ENCODE measurements around the gene LRCH4. TPM values are rescaled to one million over a fixed set of nuclear protein-coding genes. Genes with fewer than 3 reads are reported as not detected.

LRCH4 gene
- polyA plus RNA-seq, 1 donor (not counting 4 experiments of a cell fraction or from before 2014, with no cell fraction given): 4.9 TPM

DNA sequence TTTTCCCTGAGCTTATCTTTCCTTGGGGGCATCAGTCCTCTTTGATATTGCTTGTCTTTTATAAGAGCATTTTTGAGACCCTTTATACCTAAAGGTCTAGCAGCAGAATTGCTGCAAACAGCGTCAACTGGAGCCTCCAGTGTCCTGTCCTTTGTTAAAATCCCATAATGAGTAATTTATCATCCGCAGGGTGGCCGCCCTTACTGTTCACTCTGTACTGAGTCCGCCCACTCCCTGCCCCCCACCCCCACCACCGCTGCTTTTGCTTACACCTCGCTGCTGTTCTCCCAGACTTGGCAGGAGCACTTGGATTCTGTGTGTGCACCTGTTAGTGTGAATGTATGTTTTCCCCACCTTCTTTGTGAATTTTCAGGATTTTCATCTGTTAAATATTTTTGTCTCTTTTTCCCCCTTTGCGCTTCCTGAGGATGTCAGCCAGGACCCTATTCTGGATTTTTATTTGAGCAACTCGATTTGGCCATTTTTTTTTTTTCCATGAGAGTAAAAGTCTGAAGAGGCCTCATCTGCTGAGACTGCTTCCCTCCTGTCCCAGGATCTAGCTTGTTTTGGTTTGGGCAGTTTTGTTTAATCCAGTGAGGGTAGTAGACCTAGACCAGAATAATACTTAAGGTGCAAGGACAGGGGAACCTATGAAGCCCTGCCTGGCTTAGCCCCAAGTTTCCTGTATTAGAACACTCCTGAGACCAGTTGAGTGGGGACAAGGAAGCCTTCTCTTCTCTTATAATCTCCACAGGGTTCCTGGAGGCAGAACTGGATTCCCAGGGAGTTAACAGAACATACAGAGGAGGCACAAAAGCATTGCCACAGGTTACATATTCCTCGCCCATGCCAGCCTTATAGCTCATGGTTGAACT, 38.8 kb downstream of the LRCH4 start:
- no peaks in the 10 kb centered on the region for H3K27me3 ChIP-seq (ENCODE audit: control insufficient read depth, extremely low read depth, insufficient read depth, low read length)
- H3K4me2 ChIP-seq (ENCODE audit: control insufficient read depth, extremely low read depth, insufficient read depth, low read depth, low read length): no peak overlapping the region
- no peak overlapping the region for H3K4me3 ChIP-seq (ENCODE audit: control insufficient read depth in 2 of 3, extremely low read depth in 1 of 3, insufficient read depth in 2 of 3, low read depth in 1 of 3, low read length in 3 of 3)
- no peak overlapping the region for H3K27ac ChIP-seq (ENCODE audit: control insufficient read depth, insufficient read depth, low read length)
- dilution Hi-C loops (cut with MboI; ENCODE audit: extremely low pct_ligation_motif_present, low sequenced_read_pairs): no loop called here
- H4K20me1 ChIP-seq (ENCODE audit: control insufficient read depth, extremely low read depth, insufficient read depth, low read length): no peaks in the 10 kb centered on the region
- H3K79me2 ChIP-seq (ENCODE audit: control insufficient read depth, insufficient read depth, low read length): no peaks in the 10 kb centered on the region
- H3K9me1 ChIP-seq (ENCODE audit: control insufficient read depth, extremely low read depth, insufficient read depth, low read length): no peaks in the 10 kb centered on the region
- no peaks in the 10 kb centered on the region for H3K9me3 ChIP-seq (ENCODE audit: control insufficient read depth, low read depth, low read length)
- no peak overlapping the region for H3K9ac ChIP-seq (ENCODE audit: control insufficient read depth, extremely low read depth, insufficient read depth, low read length)
- H2AFZ ChIP-seq (ENCODE audit: control insufficient read depth, low read length): no peak overlapping the region
- FAIRE-seq (no peak), DNase-seq (ENCODE audit: low read depth, low spot score) (no peak)
- H3K4me1 ChIP-seq (ENCODE audit: control insufficient read depth, extremely low read depth, insufficient read depth, low read length): peaks cover 17% of the 10 kb centered on the region
- TF ChIP-seq, protein P1, sequence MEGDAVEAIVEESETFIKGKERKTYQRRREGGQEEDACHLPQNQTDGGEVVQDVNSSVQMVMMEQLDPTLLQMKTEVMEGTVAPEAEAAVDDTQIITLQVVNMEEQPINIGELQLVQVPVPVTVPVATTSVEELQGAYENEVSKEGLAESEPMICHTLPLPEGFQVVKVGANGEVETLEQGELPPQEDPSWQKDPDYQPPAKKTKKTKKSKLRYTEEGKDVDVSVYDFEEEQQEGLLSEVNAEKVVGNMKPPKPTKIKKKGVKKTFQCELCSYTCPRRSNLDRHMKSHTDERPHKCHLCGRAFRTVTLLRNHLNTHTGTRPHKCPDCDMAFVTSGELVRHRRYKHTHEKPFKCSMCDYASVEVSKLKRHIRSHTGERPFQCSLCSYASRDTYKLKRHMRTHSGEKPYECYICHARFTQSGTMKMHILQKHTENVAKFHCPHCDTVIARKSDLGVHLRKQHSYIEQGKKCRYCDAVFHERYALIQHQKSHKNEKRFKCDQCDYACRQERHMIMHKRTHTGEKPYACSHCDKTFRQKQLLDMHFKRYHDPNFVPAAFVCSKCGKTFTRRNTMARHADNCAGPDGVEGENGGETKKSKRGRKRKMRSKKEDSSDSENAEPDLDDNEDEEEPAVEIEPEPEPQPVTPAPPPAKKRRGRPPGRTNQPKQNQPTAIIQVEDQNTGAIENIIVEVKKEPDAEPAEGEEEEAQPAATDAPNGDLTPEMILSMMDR (optimal IDR thresholded peaks at IDR 0.05 in 1 of 3, IDR thresholded peaks at IDR 0.05 in 1 of 3, conservative IDR thresholded peaks at IDR 0.05 in 1 of 3; ENCODE audit: extremely low read depth in 1 of 3, insufficient read depth in 2 of 3, low read length in 3 of 3): no peak
- TF ChIP-seq EZH2 (IDR thresholded peaks at IDR 0.05; ENCODE audit: low read length): no peak
- peaks cover 0 to 3% of the 10 kb centered on the region in 2 experiments for H3K36me3 ChIP-seq (ENCODE audit: control insufficient read depth in 2 of 2, extremely low read depth in 1 of 2, insufficient read depth in 2 of 2, low read length in 2 of 2)

DNA sequence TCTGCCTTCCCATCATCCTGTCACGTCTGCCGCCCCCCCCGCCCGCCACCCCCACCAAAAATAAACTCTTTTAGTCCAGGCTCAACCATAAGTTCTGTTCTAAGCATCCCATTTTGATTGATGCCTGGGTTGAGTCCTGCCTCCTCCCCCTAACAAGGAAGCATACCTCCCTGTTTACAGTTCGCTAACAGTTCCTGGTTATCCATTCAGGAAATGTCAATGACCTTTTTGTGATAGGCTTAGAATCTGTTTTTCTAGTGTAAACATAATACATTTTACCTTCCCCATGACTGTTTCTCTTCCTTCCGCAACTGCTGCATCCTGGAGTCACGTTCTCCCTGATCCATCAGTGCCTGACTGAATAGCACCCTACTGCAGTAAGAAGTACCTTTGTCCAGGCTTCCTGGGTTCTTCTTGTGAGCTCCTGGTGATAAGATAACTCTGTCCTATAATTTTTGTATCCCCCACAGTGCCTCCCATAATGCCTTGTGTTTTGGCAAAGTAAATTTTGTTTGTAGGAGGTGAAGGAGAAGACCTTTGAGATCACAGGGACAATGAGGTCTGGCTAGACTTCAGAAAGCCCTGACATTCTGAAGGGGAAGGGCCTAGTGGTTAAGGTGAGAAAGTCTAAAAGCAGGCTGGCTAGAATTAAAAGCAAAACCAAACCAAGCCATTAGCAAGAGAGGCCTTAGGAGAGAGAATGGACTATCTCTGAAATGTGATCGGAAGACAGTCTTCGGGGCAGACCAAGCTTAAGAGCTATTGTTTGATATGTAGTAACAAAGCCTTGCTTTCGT, 39.6 kb downstream of the LRCH4 start:
- Histone ChIP-seq H3K4me1 (ENCODE audit: control insufficient read depth, extremely low read depth, insufficient read depth, low read length) (peaks cover 17% of the 10 kb centered on the region), H3K4me3 (ENCODE audit: control insufficient read depth in 2 of 3, extremely low read depth in 1 of 3, insufficient read depth in 2 of 3, low read depth in 1 of 3, low read length in 3 of 3) (no peak overlapping the region), H4K20me1 (ENCODE audit: control insufficient read depth, extremely low read depth, insufficient read depth, low read length) (no peaks in the 10 kb centered on the region), H3K4me2 (ENCODE audit: control insufficient read depth, extremely low read depth, insufficient read depth, low read depth, low read length) (no peak overlapping the region), H3K9ac (ENCODE audit: control insufficient read depth, extremely low read depth, insufficient read depth, low read length) (peak overlapping the region; percentile 55), H3K27ac (ENCODE audit: control insufficient read depth, insufficient read depth, low read length) (peak overlapping the region; percentile 68), H3K9me1 (ENCODE audit: control insufficient read depth, extremely low read depth, insufficient read depth, low read length) (no peaks in the 10 kb centered on the region), H3K27me3 (ENCODE audit: control insufficient read depth, extremely low read depth, insufficient read depth, low read length) (no peaks in the 10 kb centered on the region), H3K79me2 (ENCODE audit: control insufficient read depth, insufficient read depth, low read length) (no peaks in the 10 kb centered on the region), H3K9me3 (ENCODE audit: control insufficient read depth, low read depth, low read length) (no peaks in the 10 kb centered on the region), H2AFZ (ENCODE audit: control insufficient read depth, low read length) (no peak overlapping the region), H3K36me3 (ENCODE audit: control insufficient read depth in 2 of 2, extremely low read depth in 1 of 2, insufficient read depth in 2 of 2, low read length in 2 of 2) (peaks cover 0 to 3% of the 10 kb centered on the region in 2 experiments)
- TF ChIP-seq, protein P1 (optimal IDR thresholded peaks at IDR 0.05 in 1 of 3, IDR thresholded peaks at IDR 0.05 in 1 of 3, conservative IDR thresholded peaks at IDR 0.05 in 1 of 3; ENCODE audit: extremely low read depth in 1 of 3, insufficient read depth in 2 of 3, low read length in 3 of 3): no peak
- TF ChIP-seq EZH2 (IDR thresholded peaks at IDR 0.05; ENCODE audit: low read length): no peak
- DNase-seq (ENCODE audit: low read depth, low spot score) (no peak), FAIRE-seq (no peak)
- dilution Hi-C loops (cut with MboI; ENCODE audit: extremely low pct_ligation_motif_present, low sequenced_read_pairs): no loop called here

Measured in keratinocyte (primary cell).